ENCODE measurements around the gene SEC61A1. TPM values are rescaled to one million over a fixed set of nuclear protein-coding genes. Genes with fewer than 3 reads are reported as not detected.

Gene SEC61A1
- polyA plus RNA-seq, 3 donors: 62.8 to 136 (median 114) TPM

GRCh38 chr3:128107834-128108233 lies 55.6 kb downstream of the SEC61A1 start:
- no peak overlapping the region for H3K9ac ChIP-seq (ENCODE audit: insufficient read depth, low read length, poor library complexity, severe bottlenecking)
- no peak overlapping the region for H3K27ac Mint-ChIP-seq
- H3K4me1 Mint-ChIP-seq: no peaks in the 10 kb centered on the region
- peaks cover 0 to 3% of the 10 kb centered on the region in 2 donors for H3K4me1 ChIP-seq (ENCODE audit: control insufficient read depth in 1 of 2, insufficient read depth in 2 of 2, low read length in 2 of 2)
- H2AFZ ChIP-seq (ENCODE audit: insufficient read depth, low read depth, low read length, poor library complexity, severe bottlenecking): no peak overlapping the region
- TF ChIP-seq CTCF (IDR thresholded peaks at IDR 0.05): no peak
- H4K20me1 ChIP-seq (ENCODE audit: insufficient read depth, low read length): no peaks in the 10 kb centered on the region
- no peak overlapping the region for H3K27ac ChIP-seq (ENCODE audit: low read depth in 1 of 2, low read length in 2 of 2)
- H3K4me3 ChIP-seq (replicated peaks in 1 of 3; ENCODE audit: low read depth in 2 of 3, low read length in 3 of 3): no peak overlapping the region
- no peaks in the 10 kb centered on the region for H3K79me2 ChIP-seq (ENCODE audit: insufficient read depth, low read length)
- WGBS (ENCODE audit: insufficient coverage): 98% methylated on average over 6 of the region's 8 CpGs
- H3K36me3 ChIP-seq (replicated peaks in 1 of 2; ENCODE audit: control insufficient read depth in 1 of 2, insufficient read depth in 2 of 2, low read length in 2 of 2): peaks cover 13 to 66% of the 10 kb centered on the region in 2 donors
- H3K9me3 ChIP-seq (replicated peaks in 1 of 2; ENCODE audit: control insufficient read depth in 1 of 2, insufficient read depth in 1 of 2, low read length in 2 of 2): no peaks in the 10 kb centered on the region
- no peak overlapping the region for H3K4me3 Mint-ChIP-seq
- no peaks in the 10 kb centered on the region for H3K27me3 Mint-ChIP-seq (ENCODE audit: low read depth in 3 of 3)
- H3K4me2 ChIP-seq (replicated peaks; ENCODE audit: extremely low read depth, low read length, poor library complexity, severe bottlenecking): no peak overlapping the region
- no peak for DNase-seq
- no peaks in the 10 kb centered on the region for H3K27me3 ChIP-seq (ENCODE audit: control insufficient read depth in 2 of 2, insufficient read depth in 2 of 2, low read length in 2 of 2)
- intact Hi-C loops (cut with micrococcal nuclease): no loop called here
- H3K36me3 Mint-ChIP-seq: peaks cover 57 to 60% of the 10 kb centered on the region in 2 donors
- no peaks in the 10 kb centered on the region for H3K9me3 Mint-ChIP-seq

- no peak overlapping the region for H3K9ac ChIP-seq (ENCODE audit: insufficient read depth, low read length, poor library complexity, severe bottlenecking)
- H3K9me3 ChIP-seq (replicated peaks in 1 of 2; ENCODE audit: control insufficient read depth in 1 of 2, insufficient read depth in 1 of 2, low read length in 2 of 2): no peaks in the 10 kb centered on the region
- peaks cover 15 to 76% of the 10 kb centered on the region in 2 donors for H3K36me3 ChIP-seq (replicated peaks in 1 of 2; ENCODE audit: control insufficient read depth in 1 of 2, insufficient read depth in 2 of 2, low read length in 2 of 2)
- H3K4me3 ChIP-seq (replicated peaks in 1 of 3; ENCODE audit: low read depth in 2 of 3, low read length in 3 of 3): no peak overlapping the region
- H3K4me2 ChIP-seq (replicated peaks; ENCODE audit: extremely low read depth, low read length, poor library complexity, severe bottlenecking): no peak overlapping the region
- Mint-ChIP-seq H3K4me3 (no peak overlapping the region), H3K27ac (no peak overlapping the region), H3K9me3 (no peaks in the 10 kb centered on the region), H3K36me3 (peaks cover 59 to 62% of the 10 kb centered on the region in 2 donors), H3K4me1 (no peaks in the 10 kb centered on the region), H3K27me3 (ENCODE audit: low read depth in 3 of 3) (no peaks in the 10 kb centered on the region)
- no peak overlapping the region for H3K27ac ChIP-seq (ENCODE audit: low read depth in 1 of 2, low read length in 2 of 2)
- H3K4me1 ChIP-seq (ENCODE audit: control insufficient read depth in 1 of 2, insufficient read depth in 2 of 2, low read length in 2 of 2): peaks cover 0 to 3% of the 10 kb centered on the region in 2 donors
- intact Hi-C loops (cut with micrococcal nuclease): no loop called here
- no peak overlapping the region for H2AFZ ChIP-seq (ENCODE audit: insufficient read depth, low read depth, low read length, poor library complexity, severe bottlenecking)
- no peaks in the 10 kb centered on the region for H3K79me2 ChIP-seq (ENCODE audit: insufficient read depth, low read length)
- 98% methylated on average over 5 of the region's 5 CpGs for WGBS (ENCODE audit: insufficient coverage)
- no peak for TF ChIP-seq CTCF (IDR thresholded peaks at IDR 0.05)
- no peaks in the 10 kb centered on the region for H4K20me1 ChIP-seq (ENCODE audit: insufficient read depth, low read length)
- DNase-seq: no peak
- H3K27me3 ChIP-seq (ENCODE audit: control insufficient read depth in 2 of 2, insufficient read depth in 2 of 2, low read length in 2 of 2): no peaks in the 10 kb centered on the region
Measured at GRCh38 chr3:128111147-128111546, 58.9 kb downstream of the SEC61A1 start.

Measured in CD14-positive monocyte (primary cell).